Fibroblast of skin of left biceps (primary cell): ENCODE measurements around the gene PRG2.
A peak's percentile ranks its signal among the peaks of the same experiment; 100 is the strongest.
"Not testable (repeated sequence)": the region's sequence is repeated elsewhere in the genome, so short reads cannot be mapped to it uniquely, and the experiment has no call there.

ENCODE experiments used
- DNase-seq, 2 experiments: peaks; one replicate each; pipeline ENCODE4 v3.0.0-alpha.2; 2013; ENCODE audit warnings: low read depth in 2 of 2

PRG2 gene

DNA sequence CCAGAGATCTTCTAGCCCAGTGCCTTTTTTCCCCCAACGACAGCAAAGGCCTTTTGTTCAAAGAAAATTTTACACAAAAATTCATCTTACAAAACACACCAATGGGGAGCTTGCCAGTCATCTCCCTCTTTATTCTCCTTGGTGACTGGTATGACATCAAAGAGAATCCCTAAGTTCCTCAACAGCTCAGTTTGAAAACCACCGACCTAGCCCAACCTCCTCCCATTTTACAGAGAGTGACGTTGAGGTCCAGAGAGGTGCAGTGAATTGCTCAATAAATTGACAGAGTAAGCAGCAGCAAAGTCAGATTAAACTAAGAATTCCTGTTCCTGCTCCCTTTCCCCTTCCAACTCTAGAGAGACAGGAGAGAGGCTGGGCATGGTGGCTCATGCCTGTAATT lies 28.7 kb upstream of the PRG2 start:
- DNase-seq = no peak

- DNase-seq = no peak
Measured at GRCh38 chr11:57418131-57418530, 27.7 kb upstream of the PRG2 start.

DNA sequence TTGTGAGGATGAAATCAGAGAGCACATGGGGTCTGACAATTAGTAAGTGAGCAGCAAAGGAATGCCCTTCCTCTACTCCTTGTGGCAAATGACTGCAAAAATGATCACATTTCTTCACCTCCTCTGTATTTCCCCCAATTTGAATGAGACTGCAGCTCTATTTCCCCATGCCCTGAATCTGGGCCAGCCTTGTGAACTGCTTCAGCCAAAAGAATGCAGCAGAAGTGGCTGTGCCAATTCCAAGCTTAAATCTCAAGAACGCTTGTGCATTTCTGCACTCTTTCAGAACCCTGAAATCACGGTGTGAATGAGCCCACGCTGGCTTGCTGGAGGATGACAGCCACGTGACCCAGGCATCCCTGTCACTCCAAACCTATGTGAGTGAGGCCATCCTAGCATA lies 26.6 kb upstream of the PRG2 start:
- DNase-seq = no peak

- DNase-seq = no peak
Measured at GRCh38 chr11:57416436-57416835, 26.0 kb upstream of the PRG2 start.

- DNase-seq = no peak
Measured at GRCh38 chr11:57414612-57415212, 24.3 kb upstream of the PRG2 start.

DNA sequence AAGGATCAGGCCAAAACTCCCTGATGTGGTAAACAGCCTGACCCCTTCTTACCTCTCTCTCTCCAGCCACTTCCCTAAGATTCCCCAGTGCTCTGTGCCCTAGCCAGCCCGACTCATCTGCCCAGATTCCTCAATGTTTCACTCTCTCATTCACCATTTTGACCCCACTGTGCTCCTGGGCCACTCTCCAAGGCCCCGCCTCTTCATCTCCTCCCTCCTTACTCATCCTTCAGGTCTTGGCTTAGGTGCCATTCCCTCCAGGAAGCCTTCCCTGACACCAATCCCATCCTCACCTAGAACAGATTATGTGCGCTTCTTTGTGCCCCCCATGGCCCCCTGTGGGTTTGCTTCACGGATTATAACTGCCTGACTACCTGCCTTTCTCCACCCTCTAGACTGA lies 23.2 kb upstream of the PRG2 start:
- no peak for DNase-seq

DNA sequence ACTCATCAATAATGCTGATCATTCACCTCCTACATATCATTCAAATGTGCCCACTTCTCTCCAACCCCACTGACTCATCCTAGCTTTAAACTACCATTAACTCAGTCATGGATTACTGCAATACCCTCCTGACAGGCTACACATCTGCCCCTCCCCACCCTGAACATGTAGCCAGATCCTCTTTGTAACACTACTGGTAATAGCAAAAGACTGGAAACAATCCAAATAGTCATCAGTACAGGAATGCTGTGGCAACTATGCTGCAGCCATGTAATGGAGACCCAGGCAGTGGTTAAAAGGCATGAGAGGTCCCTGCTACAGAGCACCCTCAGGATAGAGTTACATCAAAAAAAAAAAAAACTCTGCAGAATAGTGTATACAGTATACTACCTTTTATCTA lies 19.8 kb upstream of the PRG2 start:
- peak; percentile 52 to 56 for DNase-seq

- no peak for DNase-seq
Measured at GRCh38 chr11:57409321-57410100, 19.1 kb upstream of the PRG2 start.

DNA sequence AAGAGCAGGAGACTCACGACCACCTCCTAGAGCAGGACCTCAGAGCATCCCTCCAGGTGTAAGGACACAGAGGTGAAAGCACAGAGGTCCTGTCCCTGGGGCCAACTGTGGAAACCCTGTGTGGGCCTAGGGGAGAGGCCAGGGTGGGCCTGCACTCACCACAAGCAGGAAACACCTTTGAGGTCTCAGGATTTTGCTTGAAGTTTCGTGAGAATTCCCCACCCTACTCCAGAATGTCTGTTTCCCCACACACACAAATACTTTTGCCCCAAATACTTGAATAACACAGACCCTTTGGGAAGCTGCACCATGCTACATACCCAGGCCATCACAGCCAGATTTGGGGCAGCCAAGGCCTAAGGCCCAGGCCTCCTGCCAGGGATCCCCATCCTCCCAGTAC lies 18.3 kb upstream of the PRG2 start:
- DNase-seq = no peak

GRCh38 chr11:57407941-57408475 lies 17.6 kb upstream of the PRG2 start:
- no peak for DNase-seq

- DNase-seq = no peak
Measured at GRCh38 chr11:57407010-57407920, 16.8 kb upstream of the PRG2 start.

GRCh38 chr11:57406337-57406904 lies 16.0 kb upstream of the PRG2 start:
- DNase-seq = no peak

GRCh38 chr11:57405271-57405860 lies 14.9 kb upstream of the PRG2 start:
- no peak for DNase-seq

DNA sequence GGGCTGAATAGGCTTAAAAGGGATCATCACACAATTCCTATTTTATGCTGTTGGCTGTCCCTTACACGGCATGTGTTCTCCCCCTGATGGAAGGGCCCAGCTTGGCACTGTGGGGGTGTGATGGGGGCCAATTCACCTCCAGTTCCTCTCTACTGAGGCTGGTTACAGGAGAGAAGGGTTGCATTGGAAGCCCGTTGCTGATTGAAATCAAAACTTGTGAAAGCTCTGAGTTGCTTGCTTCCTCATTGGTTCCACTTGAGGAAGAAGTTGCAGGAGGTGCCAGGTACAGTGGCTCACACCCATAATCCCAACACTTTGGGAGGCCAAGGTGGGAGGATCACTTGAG lies 13.3 kb upstream of the PRG2 start:
- DNase-seq = no peak

DNA sequence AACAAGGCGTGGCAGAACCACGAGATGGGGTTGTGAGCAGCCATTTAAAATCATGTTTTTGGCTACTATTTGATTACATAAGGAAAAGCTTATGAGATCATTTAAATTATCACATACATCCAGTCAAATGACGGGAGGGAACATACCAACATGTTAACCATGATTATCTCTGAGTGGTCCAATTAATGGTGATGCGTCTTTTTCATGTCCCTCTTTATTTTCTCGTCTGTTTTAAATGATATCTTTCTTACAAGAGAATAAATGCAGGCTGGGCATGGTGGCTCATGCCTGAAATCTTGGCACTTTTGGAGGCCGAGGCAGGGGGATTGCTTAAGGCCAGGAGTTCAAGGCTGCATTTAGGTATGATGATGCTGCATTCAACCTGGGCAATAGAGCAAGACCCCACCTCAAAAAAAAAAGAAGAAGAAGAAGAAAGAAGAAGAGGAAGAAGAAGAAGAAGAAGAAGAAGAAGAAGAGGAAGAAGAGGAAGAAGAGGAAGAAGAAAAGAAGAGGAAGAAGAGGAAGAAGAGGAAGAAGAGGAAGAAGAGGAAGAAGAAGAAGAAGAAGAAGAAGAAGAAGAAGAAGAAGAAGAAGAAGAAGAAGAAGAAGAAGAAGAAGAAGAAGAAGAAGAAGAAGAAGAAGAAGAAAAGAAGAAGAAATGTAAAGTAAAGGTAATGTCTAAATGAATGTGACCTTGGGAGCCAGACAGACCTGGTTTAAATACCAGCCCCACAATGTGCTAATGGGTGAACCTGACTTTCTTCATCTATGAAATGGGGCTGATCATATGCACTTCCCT lies 12.8 kb upstream of the PRG2 start:
- not testable (repeated sequence) for DNase-seq

DNA sequence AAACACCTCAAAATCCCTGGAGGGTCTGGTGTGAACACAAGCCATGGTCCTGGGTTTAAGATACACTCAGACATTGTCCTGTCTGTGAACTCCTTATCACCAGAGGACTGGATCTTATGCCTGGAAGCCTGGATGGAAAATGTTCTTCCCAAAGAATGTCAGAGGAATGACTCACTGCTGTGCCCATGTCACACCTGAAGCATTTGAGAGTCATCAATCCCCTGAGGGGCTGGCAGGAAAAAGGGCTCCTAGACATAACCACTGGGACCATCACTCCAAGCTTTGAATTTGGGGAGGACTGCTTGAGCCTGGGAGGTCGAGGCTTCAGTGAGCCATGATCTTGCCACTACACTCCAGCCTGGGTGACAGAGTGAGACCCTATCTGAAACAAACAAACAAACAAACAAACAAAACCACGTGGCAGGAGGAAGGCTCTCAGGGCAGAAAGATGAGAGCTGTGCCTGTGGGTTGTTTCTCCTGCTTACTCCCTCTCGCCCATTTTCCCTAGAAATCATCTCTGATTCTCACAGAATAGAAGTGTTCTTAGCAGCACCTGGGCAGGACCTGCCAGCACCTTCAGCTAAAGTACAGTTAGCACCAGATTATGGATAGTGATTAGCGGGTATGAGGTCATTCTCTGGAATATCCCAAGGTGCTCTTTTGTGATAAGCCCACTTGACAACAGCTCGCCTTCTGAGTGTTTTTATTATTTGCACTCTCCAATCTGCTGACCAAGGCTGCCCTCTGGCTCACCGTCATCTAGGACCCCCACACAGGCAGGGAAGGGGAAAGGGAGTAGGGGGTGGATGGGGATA lies 11.9 kb upstream of the PRG2 start:
- DNase-seq = no peak

DNA sequence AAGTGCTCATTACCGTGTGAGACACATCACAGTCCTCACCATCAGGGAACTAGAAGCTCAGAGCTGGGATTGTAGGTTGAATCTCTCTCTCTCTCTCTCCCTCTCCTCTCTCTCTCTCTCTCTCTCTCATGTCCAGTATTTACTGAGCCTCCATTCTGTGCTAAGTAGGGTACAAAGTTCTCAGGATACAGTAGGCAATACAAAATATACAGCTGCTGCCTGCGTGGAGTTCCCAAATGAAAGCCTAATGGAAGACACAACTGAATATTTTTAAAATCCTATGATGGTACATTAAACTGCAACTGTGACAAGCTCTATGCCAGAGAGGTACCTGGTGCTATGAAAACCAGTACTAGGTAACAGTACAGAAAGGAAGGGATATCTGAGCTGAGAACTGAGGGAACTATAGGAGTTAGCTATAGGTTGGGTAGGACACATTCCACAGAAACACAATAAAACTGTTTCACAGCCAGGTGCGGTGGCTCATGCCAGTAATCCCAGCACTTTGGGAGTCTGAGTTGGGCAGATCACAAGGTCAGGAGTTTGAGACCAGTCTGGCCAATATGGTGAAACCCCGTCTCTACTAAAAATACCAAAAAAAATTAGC lies 9.6 kb upstream of the PRG2 start:
- DNase-seq = no peak

DNA sequence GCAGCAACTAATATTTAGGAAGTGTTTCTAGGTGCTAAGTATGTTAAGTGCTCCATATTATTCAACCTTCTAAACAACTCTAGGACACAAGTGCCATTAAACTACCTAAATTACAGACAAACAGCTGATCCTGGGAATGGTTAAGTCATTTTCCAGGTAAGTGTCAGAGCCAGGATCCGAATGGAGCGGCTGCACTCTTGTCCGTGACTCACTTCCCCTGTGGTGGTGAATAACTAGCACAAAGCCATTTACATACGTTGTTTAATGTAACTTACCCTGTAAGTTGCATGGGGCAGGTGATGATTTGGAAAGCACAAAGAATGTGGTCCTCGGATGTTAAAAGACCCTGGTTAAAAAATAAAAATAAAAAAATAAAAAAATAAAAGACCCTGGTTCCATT lies 8.8 kb upstream of the PRG2 start:
- DNase-seq = no peak

DNA sequence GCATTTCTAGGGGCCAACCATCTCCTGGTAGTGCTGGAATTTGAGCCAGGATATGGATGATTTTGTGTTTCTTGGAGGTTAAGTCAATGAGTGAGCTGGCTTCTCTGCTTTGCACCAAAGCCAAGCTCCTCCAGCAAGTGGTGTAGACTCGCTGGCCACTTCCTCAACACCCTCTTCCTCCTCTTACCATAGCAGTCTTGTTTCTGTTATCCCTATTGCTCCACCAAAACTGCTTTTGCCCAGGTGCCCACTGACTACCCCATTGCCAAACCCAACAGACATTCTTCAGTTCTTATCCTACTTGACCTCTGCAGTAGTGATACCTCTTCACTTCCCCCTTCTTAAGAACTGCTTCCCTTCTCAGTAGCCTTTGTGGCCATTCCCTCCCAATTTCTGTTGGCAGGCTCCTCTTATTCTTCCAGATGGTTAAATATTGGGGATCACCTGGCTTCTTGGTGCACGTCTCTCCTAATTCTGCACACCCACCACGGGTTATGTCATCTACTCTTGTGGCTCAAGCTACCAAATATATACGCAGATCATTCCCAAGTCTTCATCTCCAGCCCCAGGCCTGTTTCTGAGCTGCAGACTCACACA lies 7.0 kb upstream of the PRG2 start:
- DNase-seq = no peak
